Gastrocnemius medialis (tissue), 4 donors: ENCODE results near the gene MTMR4. TPM values are rescaled to one million over a fixed set of nuclear protein-coding genes. Genes with fewer than 3 reads are reported as not detected.

ENCODE experiments used
- ATAC-seq, 2 donors: fragments of 150-250 bp; one replicate each; pipeline ENCODE4 v1.9.1; 2016
- DNase-seq, 2 donors: peaks; one replicate each; pipeline ENCODE4 v3.0.0-alpha.2; 2019
- H3K27ac ChIP-seq, 4 donors: fragments of 200-600 bp; sonication (generic); 1 replicate in 1 of 4; 2 replicates in 3 of 4; pipeline ENCODE4 v1.5.1; 2016 to 2018; ENCODE audit warnings: mild to moderate bottlenecking in 2 of 4, moderate library complexity in 1 of 4
- H3K27me3 ChIP-seq, 3 donors: fragments of 200-600 bp; sonication (generic) in 2 of 3; 1 replicate in 1 of 3; 2 replicates in 2 of 3; pipeline versions ENCODE4 v1.5.1 to v1.6.0; 2016 to 2019; ENCODE audit warnings: mild to moderate bottlenecking in 1 of 3, moderate library complexity in 1 of 3
- H3K36me3 ChIP-seq, 2 donors: fragments of 200-600 bp; sonication (generic) in 1 of 2; one replicate each; pipeline ENCODE4 v1.5.1; 2017 to 2018
- H3K4me1 ChIP-seq, 2 donors: fragments of 200-600 bp; sonication (generic) in 1 of 2; one replicate each; pipeline ENCODE4 v1.5.1; 2016 to 2017; ENCODE audit warnings: mild to moderate bottlenecking in 2 of 2
- H3K4me3 ChIP-seq, 4 donors: fragments of 200-600 bp; sonication (generic) in 3 of 4; 1 replicate in 1 of 4; 2 replicates in 3 of 4; pipeline ENCODE4 v1.5.1; 2016 to 2019; ENCODE audit warnings: mild to moderate bottlenecking in 2 of 4
- H3K9me3 ChIP-seq, 3 donors: fragments of 200-600 bp; sonication (generic) in 2 of 3; 1 replicate in 1 of 3; 2 replicates in 2 of 3; pipeline ENCODE4 v1.5.1; 2016 to 2019
- CTCF ChIP-seq, 5 experiments: fragments of 450-650 bp in 3 of 5; fragments of 200-600 bp in 2 of 5; sonication (generic) in 2 of 5; IDR thresholded peaks in 4 of 5; conservative IDR thresholded peaks in 1 of 5; 1 replicate in 4 of 5; 2 replicates in 1 of 5; pipeline ENCODE4 v1.5.1; 2016 to 2019; ENCODE audit warnings: antibody characterized with exemption in 5 of 5, mild to moderate bottlenecking in 3 of 5, moderate library complexity in 3 of 5
- POLR2A ChIP-seq, 2 donors: fragments of 450-650 bp; IDR thresholded peaks; one replicate each; pipeline ENCODE4 v1.6.1; 2017; ENCODE audit warnings: antibody characterized with exemption in 2 of 2, mild to moderate bottlenecking in 2 of 2, moderate library complexity in 2 of 2
- in situ Hi-C, 4 donors: fragments of 200-750 bp; cut with MboI; loops; one replicate each; pipeline versions ENCODE4 v1.15.0 to v1.8.0; 2017; ENCODE audit warnings: low sequenced_read_pairs in 4 of 4
- intact Hi-C: fragments of 100-400 bp; cut with DNase I; formaldehyde crosslinking; loops from one replicate; pipeline ENCODE4 v1.15.1; 2023; ENCODE audit warnings: low total_unique reads
- total RNA-seq, 4 donors: library from RNA; depleted of rRNA; stranded (reverse); fragments of >200 nt; gene quantifications; one replicate each; pipeline versions ENCODE4 v1.1.0 to v1.2.3, GENCODE V29; 2016

Gene MTMR4
- total RNA-seq, 4 donors from 2014 or later = 7.9 to 16.1 (median 11.1) TPM

GRCh38 chr17:58475985-58476384, 38.5 kb downstream of the MTMR4 start:
- Histone ChIP-seq H3K4me1 (no peaks in the 10 kb centered on the region), H3K36me3 (no peaks in the 10 kb centered on the region), H3K4me3 (no peak overlapping the region), H3K27me3 (no peaks in the 10 kb centered on the region), H3K9me3 (no peaks in the 10 kb centered on the region), H3K27ac (no peak overlapping the region)
- TF ChIP-seq POLR2A (IDR thresholded peaks at IDR 0.05) (no peak), CTCF (IDR thresholded peaks at IDR 0.05 in 4 of 5, conservative IDR thresholded peaks at IDR 0.05 in 1 of 5) (no peak)
- intact Hi-C loops (no loop called here), in situ Hi-C loops (no loop called here)
- no peak for ATAC-seq
- DNase-seq = no peak

GRCh38 chr17:58470356-58470755, 44.1 kb downstream of the MTMR4 start:
- H3K36me3 ChIP-seq = no peaks in the 10 kb centered on the region
- H3K4me1 ChIP-seq = no peaks in the 10 kb centered on the region
- no peaks in the 10 kb centered on the region for H3K9me3 ChIP-seq
- in situ Hi-C loops (no loop called here), intact Hi-C loops (no loop called here)
- DNase-seq (no peak), ATAC-seq (no peak)
- H3K27ac ChIP-seq = no peak overlapping the region
- H3K4me3 ChIP-seq = no peak overlapping the region
- H3K27me3 ChIP-seq = no peaks in the 10 kb centered on the region
- TF ChIP-seq CTCF (IDR thresholded peaks at IDR 0.05 in 4 of 5, conservative IDR thresholded peaks at IDR 0.05 in 1 of 5) = no peak
- TF ChIP-seq POLR2A (IDR thresholded peaks at IDR 0.05) = no peak

- intact Hi-C loops = no loop called here
- H3K36me3 ChIP-seq = no peaks in the 10 kb centered on the region
- TF ChIP-seq CTCF (IDR thresholded peaks at IDR 0.05 in 4 of 5, conservative IDR thresholded peaks at IDR 0.05 in 1 of 5) (no peak), POLR2A (IDR thresholded peaks at IDR 0.05) (no peak)
- H3K9me3 ChIP-seq = no peaks in the 10 kb centered on the region
- no peaks in the 10 kb centered on the region for H3K4me1 ChIP-seq
- H3K27ac ChIP-seq = no peak overlapping the region
- no peaks in the 10 kb centered on the region for H3K27me3 ChIP-seq
- no peak for DNase-seq
- no peak for ATAC-seq
- in situ Hi-C loops = no loop called here
- no peak overlapping the region for H3K4me3 ChIP-seq
Observed at GRCh38 chr17:58468944-58469343, 45.5 kb downstream of the MTMR4 start.

- in situ Hi-C loops (no loop called here), intact Hi-C loops (no loop called here)
- Histone ChIP-seq H3K4me1 (no peaks in the 10 kb centered on the region), H3K27ac (no peak overlapping the region), H3K27me3 (no peaks in the 10 kb centered on the region), H3K9me3 (no peaks in the 10 kb centered on the region), H3K4me3 (no peak overlapping the region), H3K36me3 (no peaks in the 10 kb centered on the region)
- DNase-seq (no peak), ATAC-seq (no peak)
- TF ChIP-seq POLR2A (IDR thresholded peaks at IDR 0.05) (no peak), CTCF (IDR thresholded peaks at IDR 0.05 in 4 of 5, conservative IDR thresholded peaks at IDR 0.05 in 1 of 5) (no peak)
Observed at GRCh38 chr17:58455491-58455890, 58.9 kb downstream of the MTMR4 start.

GRCh38 chr17:58452738-58453137, 61.7 kb downstream of the MTMR4 start:
- Histone ChIP-seq H3K27ac (no peak overlapping the region), H3K36me3 (no peaks in the 10 kb centered on the region), H3K27me3 (no peaks in the 10 kb centered on the region), H3K9me3 (no peaks in the 10 kb centered on the region), H3K4me3 (no peak overlapping the region), H3K4me1 (no peaks in the 10 kb centered on the region)
- DNase-seq (no peak), ATAC-seq (no peak)
- no peak for TF ChIP-seq CTCF (IDR thresholded peaks at IDR 0.05 in 4 of 5, conservative IDR thresholded peaks at IDR 0.05 in 1 of 5)
- no peak for TF ChIP-seq POLR2A (IDR thresholded peaks at IDR 0.05)
- intact Hi-C loops (no loop called here), in situ Hi-C loops (no loop called here)
